Liver (tissue), 3 donors: ENCODE results near the gene TIRAP.

Experiments
- GABPA ChIP-seq, 2 donors: IDR thresholded peaks in 1 of 2; conservative IDR thresholded peaks in 1 of 2; 2 replicates each; pipeline ENCODE4 v1.6.1; 2016; ENCODE audit warnings: antibody characterized with exemption in 2 of 2, mild to moderate bottlenecking in 1 of 2, moderate library complexity in 1 of 2
- HNF4A ChIP-seq, 2 donors: conservative IDR thresholded peaks; 2 replicates each; pipeline ENCODE4 v1.6.1; 2016; ENCODE audit warnings: antibody characterized with exemption in 2 of 2, mild to moderate bottlenecking in 2 of 2
- REST ChIP-seq: IDR thresholded peaks from 2 replicates; pipeline ENCODE4 v1.6.1; 2016; ENCODE audit warnings: antibody characterized with exemption, mild to moderate bottlenecking
- RXRA ChIP-seq, 2 donors: IDR thresholded peaks; 2 replicates each; pipeline ENCODE4 v1.6.1; 2017 to 2018; ENCODE audit warnings: antibody characterized with exemption in 2 of 2, mild to moderate bottlenecking in 1 of 2
- TF ChIP-seq, protein P1 (sequence below): fragments of 150-350 bp; IDR thresholded peaks from 2 replicates; pipeline ENCODE4 v1.5.1; 2017; ENCODE audit warnings: improper control_type of control experiment, low read depth, low read length; ENCODE audit not compliant: missing input control
- donor health status: healthy.
- donor health status: healthy.

DNA sequence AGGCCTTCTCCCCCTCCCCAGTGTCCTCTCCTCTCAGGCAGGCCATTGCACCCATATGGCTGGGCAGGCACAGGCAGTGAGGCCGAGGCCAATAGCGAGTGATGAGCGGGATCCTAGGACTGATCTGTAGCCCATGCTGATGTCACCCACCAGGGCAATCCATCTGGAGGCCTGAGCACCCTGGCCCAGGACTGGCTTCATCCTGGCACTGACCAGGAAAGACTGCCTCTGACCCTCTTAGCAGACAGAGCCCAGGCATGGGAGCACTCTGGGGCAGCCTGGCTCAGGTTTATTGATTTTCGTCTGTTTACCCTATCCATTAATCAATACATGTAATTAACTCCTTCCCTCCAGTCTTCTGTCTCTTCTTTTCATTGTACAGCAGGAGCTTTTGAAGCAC lies 5.1 kb upstream of the TIRAP start:
- TF ChIP-seq, protein P1, sequence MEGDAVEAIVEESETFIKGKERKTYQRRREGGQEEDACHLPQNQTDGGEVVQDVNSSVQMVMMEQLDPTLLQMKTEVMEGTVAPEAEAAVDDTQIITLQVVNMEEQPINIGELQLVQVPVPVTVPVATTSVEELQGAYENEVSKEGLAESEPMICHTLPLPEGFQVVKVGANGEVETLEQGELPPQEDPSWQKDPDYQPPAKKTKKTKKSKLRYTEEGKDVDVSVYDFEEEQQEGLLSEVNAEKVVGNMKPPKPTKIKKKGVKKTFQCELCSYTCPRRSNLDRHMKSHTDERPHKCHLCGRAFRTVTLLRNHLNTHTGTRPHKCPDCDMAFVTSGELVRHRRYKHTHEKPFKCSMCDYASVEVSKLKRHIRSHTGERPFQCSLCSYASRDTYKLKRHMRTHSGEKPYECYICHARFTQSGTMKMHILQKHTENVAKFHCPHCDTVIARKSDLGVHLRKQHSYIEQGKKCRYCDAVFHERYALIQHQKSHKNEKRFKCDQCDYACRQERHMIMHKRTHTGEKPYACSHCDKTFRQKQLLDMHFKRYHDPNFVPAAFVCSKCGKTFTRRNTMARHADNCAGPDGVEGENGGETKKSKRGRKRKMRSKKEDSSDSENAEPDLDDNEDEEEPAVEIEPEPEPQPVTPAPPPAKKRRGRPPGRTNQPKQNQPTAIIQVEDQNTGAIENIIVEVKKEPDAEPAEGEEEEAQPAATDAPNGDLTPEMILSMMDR, result no peak
- TF ChIP-seq HNF4A (conservative IDR thresholded peaks at IDR 0.05) (peak in 1 of 2 donors; percentile 35), REST (no peak), GABPA (IDR thresholded peaks at IDR 0.05 in 1 of 2, conservative IDR thresholded peaks at IDR 0.05 in 1 of 2) (no peak), RXRA (IDR thresholded peaks at IDR 0.05) (peak; percentile 58 to 79)
